Measurements from ENCODE around the gene DMBX1.

DMBX1 gene

DNA sequence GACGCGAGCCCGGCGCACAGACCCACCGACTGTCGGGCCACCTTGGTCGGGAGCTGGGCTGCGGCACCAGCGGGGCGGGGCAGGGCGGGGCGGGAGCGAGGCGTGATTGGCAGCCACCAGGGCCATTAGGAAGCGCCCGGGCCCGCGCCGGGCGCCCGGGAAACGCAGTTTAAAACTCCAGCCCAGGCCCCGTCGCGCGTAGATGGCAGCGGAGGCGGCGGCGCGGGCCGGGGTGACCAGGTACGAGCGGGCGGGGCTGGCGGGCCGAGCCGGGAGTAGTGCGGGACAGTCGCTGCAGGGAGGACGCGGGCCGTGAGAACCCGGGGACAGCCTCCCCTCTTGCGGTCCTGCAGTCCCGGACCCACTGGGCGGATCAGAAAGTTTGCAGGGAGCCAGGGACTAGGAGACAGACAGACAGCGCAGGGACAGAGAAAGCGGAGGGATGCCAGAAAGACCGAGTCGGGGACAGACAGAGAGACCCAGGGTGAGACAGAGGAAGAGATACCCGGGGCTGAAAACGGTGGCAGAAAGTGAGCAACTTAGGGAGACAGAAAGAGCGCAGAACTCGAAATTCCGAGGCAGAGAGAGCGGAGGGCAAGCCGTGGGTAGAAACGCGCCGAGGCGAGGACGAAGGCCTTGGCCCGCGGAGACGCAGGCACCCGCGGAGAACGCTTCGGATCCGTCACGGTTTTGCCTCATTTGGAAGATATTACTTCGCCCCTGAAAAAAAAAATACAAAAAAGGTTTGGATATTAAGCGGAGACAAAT is at the start of gene DMBX1:
Gene DMBX1, plus strand, starts transcription at position 199 of the 768 bp plus-strand sequence. CDS start 17,175 bp downstream, outside the sequence.
- Histone ChIP-seq H3K9me2 (ENCODE audit: low read depth, low read length) (no peaks in the 10 kb centered on the region), H3K79me2 (ENCODE audit: insufficient read depth, low read length) (no peaks in the 10 kb centered on the region), H3K4me1 (ENCODE audit: insufficient read depth, low read length, severe bottlenecking) (no peaks in the 10 kb centered on the region), H3F3A (ENCODE audit: insufficient read depth, low read length) (no peaks in the 10 kb centered on the region), H3K36me3 (ENCODE audit: insufficient read depth, low read length) (no peaks in the 10 kb centered on the region), H3K4me3 (ENCODE audit: low read depth, low read length, poor library complexity, severe bottlenecking) (peak within 1 kb of the TSS; percentile 38), H2AFZ (ENCODE audit: low read length) (no peak within 1 kb of the TSS), H3K9ac (ENCODE audit: low read length) (no peak within 1 kb of the TSS), H4K20me1 (ENCODE audit: insufficient read depth, low read length) (no peaks in the 10 kb centered on the region), H3K9me3 (ENCODE audit: low read length) (no peaks in the 10 kb centered on the region), H3K27ac (ENCODE audit: low read depth, low read length, poor library complexity, severe bottlenecking) (no peak within 1 kb of the TSS), H3K27me3 (ENCODE audit: insufficient read depth, low read length) (peaks cover 12% of the 10 kb centered on the region; the same call in 1 of the 2 replicates), H3K4me2 (ENCODE audit: low read length) (peak within 1 kb of the TSS; percentile 41; the same call in 1 of the 2 replicates)
- no peak for TF ChIP-seq CTCF (IDR thresholded peaks at IDR 0.05; ENCODE audit: low read length)

GRCh38 chr1:46440478-46440877 is 49.2 kb upstream of the DMBX1 start:
- Histone ChIP-seq H4K20me1 (ENCODE audit: insufficient read depth, low read length) (no peaks in the 10 kb centered on the region), H3K4me3 (ENCODE audit: low read depth, low read length, poor library complexity, severe bottlenecking) (no peak overlapping the region), H3K9ac (ENCODE audit: low read length) (no peak overlapping the region), H3K27ac (ENCODE audit: low read depth, low read length, poor library complexity, severe bottlenecking) (no peak overlapping the region), H3K9me2 (ENCODE audit: low read depth, low read length) (no peaks in the 10 kb centered on the region), H3K4me2 (ENCODE audit: low read length) (no peak overlapping the region), H3K9me3 (ENCODE audit: low read length) (no peaks in the 10 kb centered on the region), H3K27me3 (ENCODE audit: insufficient read depth, low read length) (0 out of 2 replicates have a peak, but pooled peaks cover 6% of the 10 kb centered on the region), H3K36me3 (ENCODE audit: insufficient read depth, low read length) (no peaks in the 10 kb centered on the region), H3F3A (ENCODE audit: insufficient read depth, low read length) (no peaks in the 10 kb centered on the region), H2AFZ (ENCODE audit: low read length) (no peak overlapping the region), H3K79me2 (ENCODE audit: insufficient read depth, low read length) (no peaks in the 10 kb centered on the region), H3K4me1 (ENCODE audit: insufficient read depth, low read length, severe bottlenecking) (peaks cover 7% of the 10 kb centered on the region)
- no peak for TF ChIP-seq EZH2 (IDR thresholded peaks at IDR 0.05; ENCODE audit: borderline replicate concordance, low read length)
- no peak for TF ChIP-seq CTCF (IDR thresholded peaks at IDR 0.05; ENCODE audit: low read length)

DNA sequence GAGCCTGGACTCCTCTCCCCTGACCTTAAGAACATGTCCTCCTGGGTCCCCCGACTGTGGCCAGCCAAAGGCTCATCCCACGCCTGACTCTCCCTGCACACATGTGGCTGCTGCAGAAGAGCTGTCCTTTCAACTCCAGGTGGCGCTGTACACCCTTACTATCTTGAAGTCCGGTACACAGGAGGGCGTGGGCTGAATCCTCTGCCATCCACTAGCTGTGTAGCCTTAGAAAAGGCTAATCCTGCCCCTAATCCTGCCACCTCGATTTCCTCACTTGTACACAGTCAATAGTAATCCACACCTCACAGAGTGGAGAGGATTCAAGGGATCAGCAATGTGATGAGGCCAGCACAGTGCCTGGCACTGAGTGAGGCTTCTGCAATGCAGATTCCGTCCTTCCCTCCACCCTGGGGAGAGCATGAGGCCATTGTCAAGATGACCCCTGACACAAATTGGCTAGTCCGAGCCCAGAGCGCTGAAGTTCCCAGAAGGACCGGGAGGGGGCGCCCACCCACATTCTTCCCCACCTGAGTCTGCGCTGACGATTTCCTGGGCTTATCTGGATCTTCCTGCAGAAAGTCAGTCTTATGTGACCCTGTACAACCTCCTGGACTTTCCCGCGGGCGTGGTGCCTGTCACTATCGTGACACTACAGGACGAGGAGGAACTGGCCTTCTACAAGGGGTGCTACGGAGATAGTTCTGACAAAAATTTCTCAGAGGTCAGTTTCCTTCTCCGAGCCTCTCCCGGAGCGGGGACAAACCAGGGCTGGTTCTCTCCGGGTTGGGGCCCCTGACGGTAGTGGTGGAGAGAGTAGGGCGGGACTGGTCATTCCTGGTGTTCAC is 47.1 kb upstream of the DMBX1 start:
- H3K9ac ChIP-seq (ENCODE audit: low read length) = no peak overlapping the region; the same call in 1 of the 2 replicates
- no peak overlapping the region for H3K27ac ChIP-seq (ENCODE audit: low read depth, low read length, poor library complexity, severe bottlenecking)
- no peaks in the 10 kb centered on the region for H3K9me3 ChIP-seq (ENCODE audit: low read length)
- TF ChIP-seq CTCF (IDR thresholded peaks at IDR 0.05; ENCODE audit: low read length) (peak; percentile 89), EZH2 (IDR thresholded peaks at IDR 0.05; ENCODE audit: borderline replicate concordance, low read length) (no peak)
- no peak overlapping the region for H2AFZ ChIP-seq (ENCODE audit: low read length)
- no peaks in the 10 kb centered on the region for H3K9me2 ChIP-seq (ENCODE audit: low read depth, low read length)
- H3K4me1 ChIP-seq (ENCODE audit: insufficient read depth, low read length, severe bottlenecking) = peaks cover 7% of the 10 kb centered on the region
- peak overlapping the region; percentile 59 for H3K4me2 ChIP-seq (ENCODE audit: low read length)
- peaks cover 11% of the 10 kb centered on the region; the same call in 1 of the 2 replicates for H3K27me3 ChIP-seq (ENCODE audit: insufficient read depth, low read length)
- no peaks in the 10 kb centered on the region for H3F3A ChIP-seq (ENCODE audit: insufficient read depth, low read length)
- H3K4me3 ChIP-seq (ENCODE audit: low read depth, low read length, poor library complexity, severe bottlenecking) = peak overlapping the region; percentile 34
- H3K79me2 ChIP-seq (ENCODE audit: insufficient read depth, low read length) = no peaks in the 10 kb centered on the region
- H4K20me1 ChIP-seq (ENCODE audit: insufficient read depth, low read length) = no peaks in the 10 kb centered on the region
- no peaks in the 10 kb centered on the region for H3K36me3 ChIP-seq (ENCODE audit: insufficient read depth, low read length)
